ENCODE results near the gene PFKFB3.

Gene PFKFB3

GRCh38 chr10:6297951-6298381 lies 95.2 kb downstream of the PFKFB3 start:
- TF ChIP-seq GATA2 (IDR thresholded peaks at IDR 0.05; ENCODE audit: low read depth, low read length) (no peak), GATA3 (IDR thresholded peaks at IDR 0.05; ENCODE audit: low read depth, low read length) (no peak)

GRCh38 chr10:6298428-6298827 lies 95.7 kb downstream of the PFKFB3 start:
- TF ChIP-seq GATA3 (IDR thresholded peaks at IDR 0.05; ENCODE audit: low read depth, low read length) (no peak), GATA2 (IDR thresholded peaks at IDR 0.05; ENCODE audit: low read depth, low read length) (no peak)

- TF ChIP-seq GATA3 (IDR thresholded peaks at IDR 0.05; ENCODE audit: low read depth, low read length) (no peak), GATA2 (IDR thresholded peaks at IDR 0.05; ENCODE audit: low read depth, low read length) (no peak)
These were observed 96.5 kb downstream of the PFKFB3 start for GRCh38 chr10:6299234-6299633.

GRCh38 chr10:6299743-6300105 lies 97.0 kb downstream of the PFKFB3 start:
- no peak for TF ChIP-seq GATA3 (IDR thresholded peaks at IDR 0.05; ENCODE audit: low read depth, low read length)
- no peak for TF ChIP-seq GATA2 (IDR thresholded peaks at IDR 0.05; ENCODE audit: low read depth, low read length)

- TF ChIP-seq GATA2 (IDR thresholded peaks at IDR 0.05; ENCODE audit: low read depth, low read length): no peak
- TF ChIP-seq GATA3 (IDR thresholded peaks at IDR 0.05; ENCODE audit: low read depth, low read length): no peak
These were observed 97.5 kb downstream of the PFKFB3 start for GRCh38 chr10:6300106-6300783.

GRCh38 chr10:6300784-6301460 lies 98.2 kb downstream of the PFKFB3 start:
- TF ChIP-seq GATA2 (IDR thresholded peaks at IDR 0.05; ENCODE audit: low read depth, low read length) (no peak), GATA3 (IDR thresholded peaks at IDR 0.05; ENCODE audit: low read depth, low read length) (no peak)

- TF ChIP-seq GATA3 (IDR thresholded peaks at IDR 0.05; ENCODE audit: low read depth, low read length) (no peak), GATA2 (IDR thresholded peaks at IDR 0.05; ENCODE audit: low read depth, low read length) (no peak)
These were observed 98.8 kb downstream of the PFKFB3 start for GRCh38 chr10:6301488-6302075.
